HS-27A (cell line): Measurements from ENCODE around the gene FAM76A.
"Not testable (repeated sequence)": the region's sequence is repeated elsewhere in the genome, so short reads cannot be mapped to it uniquely, and the experiment has no call there.

Experiments
- DNase-seq: peaks from one replicate; pipeline ENCODE4 v3.0.0-alpha.2; 2012; ENCODE audit warnings: low read depth, missing footprints

The FAM76A gene

DNA sequence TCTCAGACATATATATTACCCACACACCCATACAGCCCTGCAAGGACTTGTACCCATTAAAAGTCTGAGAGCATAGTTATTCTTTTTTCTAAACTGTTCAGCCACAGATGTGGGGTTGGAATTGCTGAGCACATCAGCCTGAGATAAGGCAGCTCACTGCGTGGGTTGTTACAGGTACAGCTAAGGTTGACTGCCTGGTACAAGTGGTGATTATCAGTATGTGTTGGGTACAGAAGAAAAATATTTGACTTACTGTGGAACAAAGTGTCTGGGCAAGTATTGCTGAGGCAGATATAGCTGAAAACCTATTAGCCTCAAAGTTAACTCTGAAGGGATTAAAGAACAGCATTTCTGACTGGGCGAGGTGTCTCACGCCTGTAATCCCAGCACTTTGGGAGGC lies 52.3 kb downstream of the FAM76A start:
- DNase-seq = no peak

DNA sequence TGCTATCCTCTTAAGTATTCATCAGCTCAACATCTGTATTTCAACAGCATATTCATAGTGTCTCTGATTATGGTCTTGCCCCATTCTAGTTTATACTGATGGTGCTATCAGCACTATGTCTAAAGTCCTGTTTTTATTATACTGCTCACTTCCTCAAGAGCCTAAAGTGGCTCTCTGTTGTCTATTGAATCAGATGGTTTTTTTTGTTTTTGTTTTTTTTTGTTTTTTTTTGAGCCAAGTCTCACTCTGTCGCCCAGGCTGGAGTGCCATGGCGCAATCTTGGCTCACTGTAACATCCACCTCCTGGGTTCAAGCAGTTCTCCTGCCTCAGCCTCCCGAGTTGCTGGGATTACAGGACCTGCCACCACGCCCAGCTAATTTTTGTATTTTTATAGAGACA lies 53.4 kb downstream of the FAM76A start:
- DNase-seq = no peak

DNA sequence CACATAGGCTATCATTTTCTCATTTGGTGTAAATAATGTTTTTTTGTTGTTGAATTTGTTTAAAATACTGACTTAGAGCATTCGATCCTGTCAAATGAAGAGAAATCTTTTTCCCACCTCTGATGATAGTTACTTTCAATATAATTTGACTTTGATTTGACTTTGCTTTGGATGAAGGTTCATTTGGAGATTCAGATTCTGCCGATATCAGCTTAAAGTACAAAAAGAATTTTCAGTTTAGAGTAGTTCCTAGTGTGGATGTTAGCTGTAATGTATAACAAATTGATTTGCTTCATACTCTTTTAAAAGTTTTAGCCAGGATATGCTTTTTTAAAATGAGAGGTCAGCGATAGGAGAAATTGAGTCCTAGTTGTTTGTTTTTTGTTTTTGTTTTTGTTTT lies 57.2 kb downstream of the FAM76A start:
- no peak for DNase-seq

GRCh38 chr1:27784700-27785099 lies 58.9 kb downstream of the FAM76A start:
- no peak for DNase-seq

DNA sequence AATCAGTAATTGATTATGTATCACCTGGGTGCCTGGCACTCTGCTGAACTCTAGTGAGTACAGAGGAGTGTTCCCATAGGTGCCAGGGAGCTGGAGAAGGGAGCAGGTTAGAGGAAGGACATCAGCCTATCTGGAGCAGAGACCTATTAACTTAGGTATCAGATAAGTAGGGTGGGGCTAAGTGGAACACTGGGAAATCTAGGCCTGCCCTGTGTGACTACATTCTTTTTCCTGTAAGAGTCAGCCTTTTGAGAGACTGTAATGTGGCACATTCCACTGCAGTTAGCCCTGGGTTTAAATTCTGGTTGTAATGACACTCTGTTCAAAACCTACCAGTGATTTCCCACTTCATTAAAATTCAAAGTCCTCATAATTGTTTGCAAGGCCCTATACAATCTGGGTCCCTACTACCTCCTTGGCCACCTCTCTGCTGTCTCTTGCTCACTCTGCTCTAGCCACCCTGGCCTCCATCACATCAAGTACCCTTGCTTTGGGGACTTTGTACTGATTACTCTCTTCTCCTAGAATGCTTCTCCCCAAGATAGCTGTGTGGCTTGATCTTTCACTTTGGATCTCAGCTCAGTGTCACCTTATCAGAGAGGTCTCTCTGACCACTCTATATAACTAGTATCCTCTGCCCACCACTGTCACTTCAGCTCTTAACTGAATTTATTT lies 60.2 kb downstream of the FAM76A start:
- no peak for DNase-seq

DNA sequence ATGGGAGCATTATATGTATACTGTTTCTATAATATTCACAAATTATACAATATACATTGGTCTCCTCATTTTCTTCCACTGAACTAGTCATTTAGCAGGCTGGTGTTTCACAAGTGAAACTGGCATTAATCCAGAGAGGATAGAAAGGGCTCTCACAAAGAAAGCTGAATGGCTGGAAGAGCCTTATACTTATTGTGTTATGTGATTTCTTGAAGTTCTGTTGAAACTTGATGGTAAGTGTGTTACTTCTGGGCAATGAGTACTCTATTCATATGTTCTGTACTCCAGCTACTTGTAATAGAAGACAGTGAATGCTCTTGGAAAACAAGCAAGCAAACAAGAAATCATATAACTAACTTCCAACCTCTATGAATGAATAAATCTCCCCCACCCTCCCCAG lies 62.1 kb downstream of the FAM76A start:
- no peak for DNase-seq

- no peak for DNase-seq
Measured at GRCh38 chr1:27789540-27790041, 63.8 kb downstream of the FAM76A start.

GRCh38 chr1:27790270-27790669 lies 64.5 kb downstream of the FAM76A start:
- not testable (repeated sequence) for DNase-seq

DNA sequence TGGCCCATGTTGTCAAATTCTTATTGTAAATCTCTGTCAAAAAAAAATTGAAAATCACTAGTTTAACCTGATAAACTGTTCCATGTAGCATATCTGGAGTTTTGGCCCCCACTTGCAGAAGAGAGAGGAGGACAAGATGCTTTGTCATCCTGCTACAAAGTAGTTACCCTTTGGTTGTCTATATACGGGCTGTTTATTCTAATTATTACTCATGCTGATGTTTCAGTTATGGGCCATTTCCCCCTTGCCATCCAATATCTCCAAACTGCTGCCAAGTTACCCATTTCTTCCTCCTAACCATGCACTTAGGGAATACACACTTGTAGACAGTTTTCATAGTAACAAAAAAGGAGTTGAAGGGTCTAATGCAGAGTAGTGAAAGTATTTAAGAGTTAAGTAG lies 69.8 kb downstream of the FAM76A start:
- no peak for DNase-seq

DNA sequence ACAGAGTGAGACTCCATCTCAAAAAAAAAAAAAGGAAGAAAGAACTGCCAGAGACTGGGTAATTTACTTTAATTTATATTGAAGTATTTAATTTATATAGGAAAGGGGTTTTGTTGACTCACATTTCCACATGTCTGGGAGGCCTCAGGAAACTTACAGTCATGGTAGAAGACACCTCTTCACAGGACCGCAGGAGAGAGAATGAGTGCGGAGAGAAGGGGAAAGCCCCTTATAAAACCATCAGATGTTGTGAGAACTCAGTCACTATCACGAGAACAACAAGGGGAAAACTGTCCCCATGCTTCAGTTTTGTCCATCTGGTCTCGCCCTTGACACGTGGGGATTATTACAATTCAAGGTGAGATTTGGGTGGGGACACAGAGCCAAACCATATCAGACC lies 79.0 kb downstream of the FAM76A start:
- DNase-seq = no peak

DNA sequence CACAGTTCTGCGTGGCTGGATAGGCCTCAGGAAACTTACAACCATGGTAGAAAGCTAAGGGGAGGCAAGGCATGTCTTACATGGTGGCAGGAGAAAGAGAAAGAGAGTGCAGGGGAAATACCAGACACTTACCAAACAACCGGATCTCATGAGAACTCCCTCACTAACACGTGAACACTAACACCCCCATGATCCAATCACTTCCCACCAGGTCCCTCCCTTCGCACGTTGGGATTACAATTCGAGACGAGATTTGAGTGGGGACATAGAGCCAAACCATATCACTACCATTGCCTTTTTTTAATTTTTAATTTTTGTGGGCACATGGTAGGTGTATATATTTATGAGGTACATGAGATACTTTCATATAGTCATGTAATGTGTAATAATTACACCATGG lies 81.0 kb downstream of the FAM76A start:
- no peak for DNase-seq

GRCh38 chr1:27807385-27807784 lies 81.6 kb downstream of the FAM76A start:
- no peak for DNase-seq

GRCh38 chr1:27808131-27808530 lies 82.4 kb downstream of the FAM76A start:
- not testable (repeated sequence) for DNase-seq

- no peak for DNase-seq
Measured at GRCh38 chr1:27809883-27810282, 84.1 kb downstream of the FAM76A start.

- DNase-seq = no peak
Measured at GRCh38 chr1:27811741-27812500, 86.2 kb downstream of the FAM76A start.
